Measurements from ENCODE around the gene GRID1. TPM values are rescaled to one million over a fixed set of nuclear protein-coding genes. Genes with fewer than 3 reads are reported as not detected.

Gene GRID1
- total RNA-seq, 1 donor from 2014 or later: 0.75 TPM

GRCh38 chr10:86287110-86287793, 79.3 kb downstream of the GRID1 start:
- no peak for DNase-seq (ENCODE audit: low read depth)
- TF ChIP-seq CTCF (IDR thresholded peaks at IDR 0.05; ENCODE audit: insufficient read depth, low read depth, low read length) (no peak), EZH2 (IDR thresholded peaks at IDR 0.05; ENCODE audit: insufficient read depth, low read length) (no peak)

GRCh38 chr10:86286236-86287109, 80.1 kb downstream of the GRID1 start:
- no peak overlapping the region for H3K9ac ChIP-seq (ENCODE audit: low read length)
- H4K20me1 ChIP-seq (ENCODE audit: insufficient read depth, low read length): no peaks in the 10 kb centered on the region
- no peak overlapping the region for H3K4me3 ChIP-seq (ENCODE audit: insufficient read depth, low read depth, low read length)
- no peaks in the 10 kb centered on the region for H3K36me3 Mint-ChIP-seq (ENCODE audit: low read depth, unreplicated experiment)
- H3K27ac ChIP-seq (ENCODE audit: low read depth, low read length): no peak overlapping the region
- no peak overlapping the region for H2AFZ ChIP-seq (ENCODE audit: low read depth, low read length)
- no peaks in the 10 kb centered on the region for H3K9me3 Mint-ChIP-seq (ENCODE audit: unreplicated experiment)
- no peak for TF ChIP-seq EZH2 (IDR thresholded peaks at IDR 0.05; ENCODE audit: insufficient read depth, low read length)
- TF ChIP-seq CTCF (IDR thresholded peaks at IDR 0.05; ENCODE audit: insufficient read depth, low read depth, low read length): no peak
- H3K79me2 ChIP-seq (ENCODE audit: insufficient read depth, low read length): no peaks in the 10 kb centered on the region
- no peak for DNase-seq (ENCODE audit: low read depth)
- H3K27me3 Mint-ChIP-seq (ENCODE audit: low read depth, unreplicated experiment): peaks cover 25% of the 10 kb centered on the region
- H3K27me3 ChIP-seq (ENCODE audit: insufficient read depth, low read length): no peaks in the 10 kb centered on the region
- H3K27ac Mint-ChIP-seq (ENCODE audit: unreplicated experiment): no peak overlapping the region
- no peak for FAIRE-seq
- H3K4me1 ChIP-seq (ENCODE audit: insufficient read depth, low read length): no peaks in the 10 kb centered on the region
- H3K4me3 Mint-ChIP-seq (ENCODE audit: unreplicated experiment): no peak overlapping the region
- no peaks in the 10 kb centered on the region for H3K36me3 ChIP-seq (ENCODE audit: insufficient read depth, low read length)
- peaks cover 5% of the 10 kb centered on the region for H3K9me3 ChIP-seq (ENCODE audit: insufficient read depth, low read depth, low read length)
- H3K4me2 ChIP-seq (ENCODE audit: low read length): no peak overlapping the region
- no peaks in the 10 kb centered on the region for H3K4me1 Mint-ChIP-seq (ENCODE audit: low read depth, unreplicated experiment)

More at GRCh38 chr10:86287110-86287793, 79.3 kb downstream of the GRID1 start:
- Histone ChIP-seq H3K9me3 (ENCODE audit: insufficient read depth, low read depth, low read length) (peaks cover 5% of the 10 kb centered on the region), H3K9ac (ENCODE audit: low read length) (no peak overlapping the region), H3K4me3 (ENCODE audit: insufficient read depth, low read depth, low read length) (no peak overlapping the region), H3K4me2 (ENCODE audit: low read length) (no peak overlapping the region), H3K4me1 (ENCODE audit: insufficient read depth, low read length) (no peaks in the 10 kb centered on the region), H2AFZ (ENCODE audit: low read depth, low read length) (no peak overlapping the region), H3K79me2 (ENCODE audit: insufficient read depth, low read length) (no peaks in the 10 kb centered on the region), H3K36me3 (ENCODE audit: insufficient read depth, low read length) (no peaks in the 10 kb centered on the region), H3K27ac (ENCODE audit: low read depth, low read length) (no peak overlapping the region), H3K27me3 (ENCODE audit: insufficient read depth, low read length) (no peaks in the 10 kb centered on the region), H4K20me1 (ENCODE audit: insufficient read depth, low read length) (no peaks in the 10 kb centered on the region)
- Mint-ChIP-seq H3K27me3 (ENCODE audit: low read depth, unreplicated experiment) (peaks cover 25% of the 10 kb centered on the region), H3K9me3 (ENCODE audit: unreplicated experiment) (no peaks in the 10 kb centered on the region), H3K4me3 (ENCODE audit: unreplicated experiment) (no peak overlapping the region), H3K27ac (ENCODE audit: unreplicated experiment) (no peak overlapping the region), H3K4me1 (ENCODE audit: low read depth, unreplicated experiment) (no peaks in the 10 kb centered on the region), H3K36me3 (ENCODE audit: low read depth, unreplicated experiment) (no peaks in the 10 kb centered on the region)
- FAIRE-seq: no peak
